HT1080 (cell line): ENCODE data around the gene CD86. TPM values are rescaled to one million over a fixed set of nuclear protein-coding genes. Genes with fewer than 3 reads are reported as not detected.
"Not testable (repeated sequence)": the region's sequence is repeated elsewhere in the genome, so short reads cannot be mapped to it uniquely, and the experiment has no call there.

Experiments used
- DNase-seq: peaks from one replicate; pipeline ENCODE4 v3.0.0-alpha.2; 2015; ENCODE audit warnings: low read depth
- small RNA-seq: library from RNA; depleted of rRNA; stranded (forward); fragments of <200 nt; gene quantifications from one replicate; pipeline ENCODE3, GENCODE V24; 2014
- total RNA-seq: library from RNA; depleted of rRNA; stranded (reverse); fragments of >200 nt; shearing (Covaris generic); gene quantifications from 2 replicates; pipeline ENCODE4 v1.2.3, GENCODE V29; 2014; rRNA removed

The CD86 gene
- total RNA-seq, 1 experiment from 2014 or later, result not detected

GRCh38 chr3:122148941-122149627, 93.9 kb downstream of the CD86 start:
- DNase-seq, result no peak

GRCh38 chr3:122151480-122151879, 96.3 kb downstream of the CD86 start:
- DNase-seq, result peak; percentile 59

- DNase-seq, result not testable (repeated sequence)
Observed at GRCh38 chr3:122164983-122165382, 109.8 kb downstream of the CD86 start.

- no peak for DNase-seq
Observed at GRCh38 chr3:122167630-122168029, 112.5 kb downstream of the CD86 start.

GRCh38 chr3:122168044-122168443, 112.9 kb downstream of the CD86 start:
- DNase-seq, result no peak

- DNase-seq, result peak; percentile 32
Observed at GRCh38 chr3:122169911-122170310, 114.7 kb downstream of the CD86 start.

Small RNAs within 50 kb of the gene (small RNA-seq; reads per million reads assigned to genes)
- not detected for gene RF00019

Other genes starting within 250 kb of the CD86 start
- gene IQCB1, start 220.3 kb upstream of the CD86 start, total RNA-seq, result 28.8 and 33.2 TPM in 2 replicates
- gene EAF2, start 220.2 kb upstream of the CD86 start, total RNA-seq, result 2.1 and 3.7 TPM in 2 replicates
- not detected in 2 replicates for gene SLC15A2, start 161.0 kb upstream of the CD86 start, total RNA-seq
- not detected in 2 replicates for gene ILDR1, start 33.1 kb upstream of the CD86 start, total RNA-seq
- gene CASR, start 128.3 kb downstream of the CD86 start, total RNA-seq, result not detected in 2 replicates